GM21423 (cell line): ENCODE results near the gene C19orf12.
"Not testable (repeated sequence)": the region's sequence is repeated elsewhere in the genome, so short reads cannot be mapped to it uniquely, and the experiment has no call there.

Experiments
- ATAC-seq: cut with Tn5 transposase; IDR thresholded peaks from one replicate; pipeline ENCODE4 v1.9.1; 2021; ENCODE audit warnings: mild to moderate bottlenecking, moderate library complexity; ENCODE audit not compliant: unreplicated experiment

The C19orf12 gene

GRCh38 chr19:29735829-29736228 is 20.8 kb upstream of the C19orf12 start:
- no peak for ATAC-seq

- ATAC-seq = no peak
Observed at GRCh38 chr19:29731331-29731850, 16.3 kb upstream of the C19orf12 start.

DNA sequence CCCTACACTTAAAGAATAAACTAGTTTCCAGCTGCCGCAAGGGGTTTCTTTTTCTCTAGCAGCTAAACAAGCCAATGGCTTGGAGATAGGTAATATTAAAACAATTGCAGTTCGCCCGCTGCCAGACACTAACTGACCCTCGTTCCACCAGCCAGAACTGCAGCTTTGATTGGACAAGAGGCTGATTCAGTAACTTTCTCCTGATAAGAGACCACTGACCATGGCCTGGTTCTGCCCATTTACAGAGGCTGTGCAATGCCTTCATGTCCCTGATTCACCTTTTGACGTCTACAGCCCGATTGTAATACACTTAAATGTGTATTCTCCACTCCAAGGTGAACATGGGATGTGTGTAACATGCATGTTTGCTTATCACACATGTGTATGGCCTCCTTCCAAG is 12.8 kb upstream of the C19orf12 start:
- no peak for ATAC-seq

- no peak for ATAC-seq
Observed at GRCh38 chr19:29724746-29725145, 9.7 kb upstream of the C19orf12 start.

DNA sequence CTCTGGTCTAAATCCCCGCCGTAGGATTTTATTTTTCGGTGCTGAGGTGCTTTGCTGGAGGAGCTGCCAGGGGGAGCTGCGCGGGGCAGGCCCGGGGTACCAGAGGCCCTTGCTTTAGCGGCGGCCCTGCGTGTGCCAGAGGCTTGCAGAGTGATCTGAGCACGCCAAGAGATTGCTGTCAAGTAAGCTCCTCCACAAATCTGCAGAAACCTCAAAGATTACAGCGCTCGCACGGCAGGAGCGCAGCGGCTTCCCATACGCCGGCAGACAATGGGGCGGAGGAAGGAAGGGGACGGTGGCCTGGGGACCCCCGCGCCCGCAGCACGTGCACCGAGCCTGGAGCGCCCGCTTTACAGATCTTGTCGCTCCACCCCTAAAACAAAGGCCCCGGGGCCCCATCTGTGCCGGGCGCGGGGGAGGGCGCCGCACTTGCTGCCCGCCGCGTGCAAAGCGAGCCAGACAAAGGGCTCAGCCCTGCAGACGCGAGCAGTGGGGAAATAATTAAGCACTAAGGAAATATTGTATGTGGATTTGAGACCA is 9.1 kb upstream of the C19orf12 start:
- ATAC-seq = no peak

GRCh38 chr19:29717051-29717450 is 2.0 kb upstream of the C19orf12 start:
- no peak for ATAC-seq

GRCh38 chr19:29715701-29716581 is 880 bp upstream of the C19orf12 start:
- no peak for ATAC-seq

DNA sequence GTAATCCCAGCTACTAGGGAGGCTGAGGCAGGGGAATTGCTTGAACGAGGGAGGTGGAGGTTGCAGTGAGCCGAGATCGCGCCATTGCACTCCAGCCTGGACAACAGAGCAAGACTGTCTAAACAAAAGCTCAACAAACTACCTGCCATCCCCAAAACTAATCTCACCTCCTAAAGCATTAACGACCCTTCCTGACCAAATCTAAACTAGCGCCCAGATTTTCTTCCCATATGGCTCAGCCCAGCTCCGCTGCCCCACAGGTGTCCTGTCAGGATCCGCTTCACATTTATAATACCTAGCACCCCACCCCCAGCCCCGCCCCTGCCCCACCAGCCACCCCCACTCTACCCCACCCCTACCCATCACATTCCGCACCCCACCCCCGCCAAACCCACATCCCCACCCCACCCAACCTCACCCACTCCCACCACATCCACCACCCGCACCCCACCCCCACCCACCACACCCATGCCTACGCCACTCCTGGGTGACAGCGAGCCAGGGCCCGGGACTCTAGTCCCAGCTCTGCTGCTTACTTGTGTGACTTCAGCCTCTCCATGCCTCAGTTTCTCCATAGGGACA is 599 bp downstream of the C19orf12 start:
- ATAC-seq = peak; percentile 8

- no peak for ATAC-seq
Observed at GRCh38 chr19:29712744-29713516, 2.1 kb downstream of the C19orf12 start.

DNA sequence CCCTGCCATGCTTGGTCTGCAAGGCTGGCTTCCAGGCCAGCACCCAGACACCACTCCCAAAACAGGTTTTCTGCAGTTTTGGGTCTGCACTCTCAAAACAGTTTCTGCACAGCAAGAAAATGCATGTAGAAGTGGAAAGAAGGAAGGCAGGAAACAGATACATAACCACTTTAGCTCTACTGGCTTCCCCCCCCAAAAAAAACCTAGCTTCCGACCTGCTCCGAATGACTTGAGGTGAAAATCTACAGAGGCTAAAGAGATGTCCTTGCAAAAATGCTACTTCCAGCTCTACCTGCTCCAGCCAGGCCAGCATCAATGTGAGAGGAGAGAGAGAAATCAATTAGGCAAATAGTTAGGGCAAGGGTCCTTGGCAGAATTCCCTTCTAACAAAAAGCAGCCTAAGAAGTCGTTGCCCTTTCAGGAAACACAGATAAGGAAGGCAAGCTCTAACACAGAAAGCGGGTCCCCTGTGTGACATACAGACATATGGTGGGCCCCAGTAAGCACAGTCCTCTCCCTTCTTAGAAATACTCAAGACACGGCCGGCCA is 3.4 kb downstream of the C19orf12 start:
- no peak for ATAC-seq

DNA sequence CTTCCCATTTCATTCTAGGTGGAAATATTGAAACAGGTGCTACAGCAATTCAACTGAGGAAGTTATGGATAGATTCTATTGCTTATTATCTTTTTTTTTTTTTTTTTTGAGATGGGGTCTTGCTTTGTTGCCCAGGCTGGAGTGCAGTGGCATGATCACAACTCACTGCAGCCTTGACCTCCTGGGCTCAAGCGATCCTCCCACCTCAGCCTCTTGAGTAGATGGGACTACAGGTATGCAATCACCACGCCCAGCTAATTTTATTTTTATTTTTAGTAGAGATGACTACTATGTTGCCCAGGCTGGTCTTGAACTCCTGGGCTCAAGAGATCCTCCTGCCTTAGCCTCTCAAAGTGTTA is 5.6 kb downstream of the C19orf12 start:
- not testable (repeated sequence) for ATAC-seq

DNA sequence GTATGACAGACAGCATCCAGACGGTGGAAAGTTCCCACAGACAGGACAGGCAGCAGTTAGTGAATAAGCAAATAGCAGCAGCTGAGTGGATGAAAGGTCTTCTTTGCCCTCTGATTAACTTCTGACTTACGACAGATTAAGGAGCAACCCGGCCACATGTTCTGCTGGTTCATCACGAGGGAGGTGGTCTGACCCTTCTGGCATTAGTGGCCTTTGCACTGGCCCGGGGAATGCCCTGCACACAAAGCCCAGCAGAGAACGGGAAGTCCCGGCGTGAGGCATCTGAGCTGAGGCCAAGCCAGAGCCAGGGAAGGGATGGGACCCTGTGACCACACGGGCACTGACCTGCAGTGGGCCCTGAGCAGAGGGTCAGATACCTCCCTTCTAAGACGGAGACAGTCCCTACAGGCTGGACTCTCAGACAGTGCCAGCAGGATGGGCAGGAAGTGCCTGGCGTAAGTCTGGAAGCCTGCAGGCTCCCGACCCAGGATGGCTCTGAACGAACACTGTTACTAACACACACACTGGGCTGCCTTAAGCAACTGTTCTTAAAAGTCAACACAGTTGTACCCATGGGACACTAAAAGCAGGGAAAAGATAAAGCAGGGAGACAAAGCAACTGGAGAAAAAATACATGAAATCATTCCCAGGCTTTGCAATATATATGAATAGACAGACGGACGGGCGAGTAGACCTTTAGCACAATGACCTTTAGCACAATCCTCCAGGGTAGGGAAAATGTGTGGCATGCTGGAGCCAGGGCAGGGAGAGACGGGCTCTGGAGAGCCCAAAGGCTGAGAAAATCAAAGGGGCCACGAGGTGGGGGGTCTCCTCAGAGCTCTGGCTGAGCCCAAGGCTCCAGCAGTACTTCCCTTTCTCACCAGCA is 6.3 kb downstream of the C19orf12 start:
- no peak for ATAC-seq

GRCh38 chr19:29706635-29707034 is 8.4 kb downstream of the C19orf12 start:
- ATAC-seq = no peak

GRCh38 chr19:29705706-29706105 is 9.4 kb downstream of the C19orf12 start:
- no peak for ATAC-seq

GRCh38 chr19:29704562-29705558 is 10.2 kb downstream of the C19orf12 start:
- ATAC-seq = peak; percentile 64

GRCh38 chr19:29702963-29703320 is 12.1 kb downstream of the C19orf12 start:
- no peak for ATAC-seq

- no peak for ATAC-seq
Observed at GRCh38 chr19:29702161-29702962, 12.7 kb downstream of the C19orf12 start.

DNA sequence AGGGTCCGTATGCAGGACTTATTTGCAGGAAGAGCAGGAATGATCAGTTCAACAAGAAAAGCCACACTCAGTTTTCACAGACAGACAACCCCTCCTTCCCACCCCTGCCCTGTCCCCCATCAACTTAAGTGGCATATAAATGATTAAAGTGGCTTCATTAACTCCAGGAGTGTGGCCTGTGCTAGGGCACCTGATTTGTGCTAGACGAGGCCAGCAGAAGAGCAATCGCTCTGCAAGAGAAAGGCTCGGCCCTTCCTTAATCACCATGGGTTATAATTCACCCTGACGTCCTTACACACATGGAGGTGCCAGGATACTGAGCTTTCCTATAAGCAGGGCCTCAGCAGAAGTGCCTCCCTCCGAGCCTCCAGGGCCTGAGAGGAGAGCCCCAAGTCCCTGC is 14.6 kb downstream of the C19orf12 start:
- no peak for ATAC-seq
